ACC112 (cell line): ENCODE results near the gene NDUFA6.

ENCODE experiments used
- H2AFZ ChIP-seq: fragments of 200-600 bp; sonication (generic); one replicate; pipeline ENCODE4 v1.6.0; 2017; ENCODE audit warnings: antibody characterized with exemption, low read length; ENCODE audit not compliant: unreplicated experiment
- H3K27ac ChIP-seq: fragments of 200-600 bp; sonication (generic); 2 replicates; pipeline ENCODE4 v1.5.1; 2014; ENCODE audit warnings: low read depth, mild to moderate bottlenecking, antibody characterized with exemption, low read length, moderate library complexity
- H3K27me3 ChIP-seq: fragments of 200-600 bp; sonication (generic); 2 replicates; pipeline ENCODE4 v1.6.1; 2014; ENCODE audit warnings: mild to moderate bottlenecking, antibody characterized with exemption, low read length, moderate library complexity, mixed read lengths; ENCODE audit not compliant: insufficient read depth
- H3K36me3 ChIP-seq: fragments of 200-600 bp; sonication (generic); 2 replicates; pipeline ENCODE4 v1.6.1; 2016; ENCODE audit warnings: mild to moderate bottlenecking, antibody characterized with exemption, low read length, moderate library complexity, mixed read lengths; ENCODE audit not compliant: insufficient read depth
- H3K4me1 ChIP-seq: fragments of 200-600 bp; sonication (generic); one replicate; pipeline ENCODE4 v1.6.1; 2016; ENCODE audit warnings: low read length, mixed read lengths; ENCODE audit not compliant: insufficient read depth, unreplicated experiment, control insufficient read depth
- H3K4me3 ChIP-seq: fragments of 200-600 bp; sonication (generic); 2 replicates; pipeline ENCODE4 v1.5.1; 2014; ENCODE audit warnings: mild to moderate bottlenecking, low read depth, low read length
- H3K79me2 ChIP-seq: fragments of 200-600 bp; sonication (generic); one replicate; pipeline ENCODE4 v1.6.0; 2016; ENCODE audit warnings: low read length; ENCODE audit not compliant: control insufficient read depth, unreplicated experiment, insufficient read depth

Gene NDUFA6

DNA sequence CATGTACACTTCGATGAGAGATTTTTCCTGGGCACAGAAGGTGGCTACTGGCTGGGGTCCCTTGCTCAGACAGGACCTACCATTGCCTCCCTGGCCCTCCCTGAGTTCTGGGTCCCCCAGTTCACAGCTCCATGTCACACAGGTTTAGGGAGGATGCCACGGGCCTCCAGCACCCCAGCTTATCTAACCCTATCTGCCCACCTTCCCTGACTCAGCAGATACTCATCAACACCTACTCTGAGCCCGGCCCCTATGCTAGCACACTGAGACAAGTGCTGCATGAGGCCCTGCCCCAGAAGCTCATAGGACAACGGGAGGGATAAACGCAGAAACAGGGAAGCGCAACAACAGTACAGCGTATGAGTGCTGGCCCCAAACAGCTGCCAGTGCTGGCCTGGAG lies 29.5 kb downstream of the NDUFA6 start:
- Histone ChIP-seq H3K27ac (no peak overlapping the region), H3K4me1 (no peaks in the 10 kb centered on the region), H2AFZ (no peak overlapping the region), H3K27me3 (no peaks in the 10 kb centered on the region), H3K79me2 (no peaks in the 10 kb centered on the region), H3K36me3 (peaks cover 6% of the 10 kb centered on the region; the same call in 1 of the 2 replicates), H3K4me3 (no peak overlapping the region)

GRCh38 chr22:42060489-42060888 lies 30.1 kb downstream of the NDUFA6 start:
- Histone ChIP-seq H3K27me3 (no peaks in the 10 kb centered on the region), H2AFZ (no peak overlapping the region), H3K27ac (no peak overlapping the region), H3K79me2 (no peaks in the 10 kb centered on the region), H3K4me1 (no peaks in the 10 kb centered on the region), H3K4me3 (no peak overlapping the region), H3K36me3 (peaks cover 6% of the 10 kb centered on the region; the same call in 1 of the 2 replicates)

GRCh38 chr22:42056757-42057511 lies 33.6 kb downstream of the NDUFA6 start:
- Histone ChIP-seq H2AFZ (no peak overlapping the region), H3K4me1 (no peaks in the 10 kb centered on the region), H3K27ac (no peak overlapping the region), H3K27me3 (no peaks in the 10 kb centered on the region), H3K36me3 (peaks cover 6% of the 10 kb centered on the region; the same call in 1 of the 2 replicates), H3K4me3 (no peak overlapping the region), H3K79me2 (no peaks in the 10 kb centered on the region)

- Histone ChIP-seq H3K27ac (no peak overlapping the region), H3K4me3 (no peak overlapping the region)
Observed at GRCh38 chr22:42052765-42053164, 37.8 kb downstream of the NDUFA6 start.

GRCh38 chr22:42050641-42051180 lies 39.9 kb downstream of the NDUFA6 start:
- H3K27ac ChIP-seq, result no peak overlapping the region
- H3K27me3 ChIP-seq, result no peaks in the 10 kb centered on the region
- no peaks in the 10 kb centered on the region for H3K36me3 ChIP-seq
- H3K4me1 ChIP-seq, result no peaks in the 10 kb centered on the region
- H2AFZ ChIP-seq, result no peak overlapping the region
- no peak overlapping the region for H3K4me3 ChIP-seq
- H3K79me2 ChIP-seq, result no peaks in the 10 kb centered on the region

More at GRCh38 chr22:42052765-42053164, 37.8 kb downstream of the NDUFA6 start:
- Histone ChIP-seq H3K4me1 (no peaks in the 10 kb centered on the region), H2AFZ (no peak overlapping the region), H3K79me2 (no peaks in the 10 kb centered on the region), H3K27me3 (no peaks in the 10 kb centered on the region), H3K36me3 (no peaks in the 10 kb centered on the region)

DNA sequence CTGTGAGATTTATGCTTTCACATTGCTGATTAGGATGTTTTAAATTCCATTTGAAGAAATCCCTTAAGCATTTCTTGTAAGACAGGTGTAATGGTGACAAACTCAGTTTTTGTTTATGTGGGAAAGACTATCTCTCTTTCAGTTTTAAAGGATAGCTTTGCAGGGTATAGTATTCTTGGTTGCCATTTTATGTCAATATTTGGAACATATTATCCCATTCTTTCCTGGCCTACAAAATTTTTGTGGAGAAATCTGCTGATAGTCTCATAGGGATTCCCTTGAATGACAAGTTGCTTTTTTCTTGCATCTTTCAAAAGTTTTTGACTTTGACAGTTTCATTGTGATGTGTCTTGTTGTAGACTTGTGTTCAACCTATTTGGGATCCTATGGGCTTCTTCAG lies 48.8 kb downstream of the NDUFA6 start:
- Histone ChIP-seq H3K27ac (no peak overlapping the region), H2AFZ (no peak overlapping the region), H3K4me1 (no peaks in the 10 kb centered on the region), H3K27me3 (no peaks in the 10 kb centered on the region), H3K4me3 (no peak overlapping the region), H3K79me2 (no peaks in the 10 kb centered on the region), H3K36me3 (no peaks in the 10 kb centered on the region)

DNA sequence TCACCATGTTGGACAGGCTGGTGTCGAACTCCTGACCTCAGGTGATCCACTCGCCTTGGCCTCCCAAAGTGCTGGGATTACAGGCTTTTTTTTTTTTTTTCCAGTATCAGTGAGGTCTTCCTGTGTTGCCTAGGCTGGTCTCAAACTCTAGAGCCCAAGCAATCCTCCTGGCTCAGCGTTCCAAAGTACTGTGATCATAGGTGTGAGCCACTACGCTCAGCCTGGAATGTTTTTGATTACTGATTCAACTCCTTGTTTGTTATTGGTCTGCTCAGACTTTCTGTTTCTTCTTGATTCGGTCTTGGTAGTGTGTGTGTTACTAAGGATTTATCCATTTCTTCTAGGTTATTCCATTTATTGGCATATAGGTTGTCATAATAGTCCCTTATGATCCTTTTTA lies 51.3 kb downstream of the NDUFA6 start:
- Histone ChIP-seq H3K4me1 (no peaks in the 10 kb centered on the region), H3K79me2 (no peaks in the 10 kb centered on the region), H3K36me3 (no peaks in the 10 kb centered on the region), H3K27ac (no peak overlapping the region), H3K27me3 (no peaks in the 10 kb centered on the region), H3K4me3 (no peak overlapping the region), H2AFZ (no peak overlapping the region)
